Spleen (tissue), 7 donors: ENCODE results near the gene POU2AF1.

Source experiments
- POLR2AphosphoS5 ChIP-seq, 3 donors: sonication (generic); formaldehyde crosslinking; IDR thresholded peaks; one replicate each; pipeline ENCODE4 v1.5.1; 2017; ENCODE audit warnings: antibody characterized with exemption in 3 of 3
- TF ChIP-seq, protein P1 (sequence below), 11 experiments: fragments of 200-600 bp in 7 of 11; fragments of 450-650 bp in 4 of 11; sonication (generic) in 4 of 11; IDR thresholded peaks in 8 of 11; conservative IDR thresholded peaks in 3 of 11; 1 replicate in 7 of 11; 2 replicates in 4 of 11; pipeline versions ENCODE4 v1.4.0 to v1.8.0; 2016 to 2021; ENCODE audit warnings: antibody characterized with exemption in 11 of 11, inconsistent platforms in 4 of 11, mild to moderate bottlenecking in 1 of 11
- donor health status: DM: no; HTN: no; CAD: no; lungs with moderate emphysema.
- donor health status: DM: no; HTN: no; CAD: no.
- donor health status: DM: no; HTN: no; CAD: no.

DNA sequence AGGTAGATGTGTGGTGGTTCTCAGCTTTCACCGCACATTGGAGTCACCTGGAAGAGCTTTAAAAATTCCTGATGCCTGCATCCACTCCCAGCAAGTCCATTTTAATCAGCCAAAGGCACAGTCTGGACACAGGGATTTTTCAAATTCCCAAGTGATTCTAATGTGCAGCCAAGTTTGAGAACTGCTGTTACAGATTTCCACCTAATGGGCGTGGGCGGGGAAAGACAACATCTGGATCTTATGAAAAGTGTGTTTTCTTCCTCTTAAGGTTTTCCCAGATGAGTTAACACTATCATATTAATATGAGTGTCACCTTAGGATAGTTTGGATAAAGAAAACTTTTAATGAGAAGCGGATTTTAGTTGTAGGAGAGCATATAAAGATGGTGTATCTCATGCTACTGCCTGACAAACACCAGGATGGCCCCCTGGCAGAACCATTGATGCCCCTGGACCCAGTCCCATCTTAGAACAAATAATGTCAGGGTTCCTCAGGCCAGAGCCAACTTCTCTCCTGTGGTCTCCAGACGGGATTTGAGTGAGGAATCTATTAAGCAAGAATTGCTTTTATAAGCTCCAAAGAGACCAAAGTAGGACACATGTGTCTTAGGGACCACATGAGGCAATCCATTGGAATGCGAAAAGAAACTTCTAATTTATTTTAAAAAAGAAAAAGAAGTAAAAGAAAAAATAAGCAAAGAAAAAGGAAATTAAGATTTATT lies 31.9 kb downstream of the POU2AF1 start:
- TF ChIP-seq POLR2AphosphoS5 (IDR thresholded peaks at IDR 0.05) = no peak
- TF ChIP-seq, protein P1, sequence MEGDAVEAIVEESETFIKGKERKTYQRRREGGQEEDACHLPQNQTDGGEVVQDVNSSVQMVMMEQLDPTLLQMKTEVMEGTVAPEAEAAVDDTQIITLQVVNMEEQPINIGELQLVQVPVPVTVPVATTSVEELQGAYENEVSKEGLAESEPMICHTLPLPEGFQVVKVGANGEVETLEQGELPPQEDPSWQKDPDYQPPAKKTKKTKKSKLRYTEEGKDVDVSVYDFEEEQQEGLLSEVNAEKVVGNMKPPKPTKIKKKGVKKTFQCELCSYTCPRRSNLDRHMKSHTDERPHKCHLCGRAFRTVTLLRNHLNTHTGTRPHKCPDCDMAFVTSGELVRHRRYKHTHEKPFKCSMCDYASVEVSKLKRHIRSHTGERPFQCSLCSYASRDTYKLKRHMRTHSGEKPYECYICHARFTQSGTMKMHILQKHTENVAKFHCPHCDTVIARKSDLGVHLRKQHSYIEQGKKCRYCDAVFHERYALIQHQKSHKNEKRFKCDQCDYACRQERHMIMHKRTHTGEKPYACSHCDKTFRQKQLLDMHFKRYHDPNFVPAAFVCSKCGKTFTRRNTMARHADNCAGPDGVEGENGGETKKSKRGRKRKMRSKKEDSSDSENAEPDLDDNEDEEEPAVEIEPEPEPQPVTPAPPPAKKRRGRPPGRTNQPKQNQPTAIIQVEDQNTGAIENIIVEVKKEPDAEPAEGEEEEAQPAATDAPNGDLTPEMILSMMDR (IDR thresholded peaks at IDR 0.05 in 8 of 11, conservative IDR thresholded peaks at IDR 0.05 in 3 of 11) = no peak
